ENCODE measurements around the gene HPSE. TPM values are rescaled to one million over a fixed set of nuclear protein-coding genes. Genes with fewer than 3 reads are reported as not detected.

HPSE gene
- total and polyA plus RNA-seq, 2 experiments from 2014 or later = 2.2 to 2.9 TPM

DNA sequence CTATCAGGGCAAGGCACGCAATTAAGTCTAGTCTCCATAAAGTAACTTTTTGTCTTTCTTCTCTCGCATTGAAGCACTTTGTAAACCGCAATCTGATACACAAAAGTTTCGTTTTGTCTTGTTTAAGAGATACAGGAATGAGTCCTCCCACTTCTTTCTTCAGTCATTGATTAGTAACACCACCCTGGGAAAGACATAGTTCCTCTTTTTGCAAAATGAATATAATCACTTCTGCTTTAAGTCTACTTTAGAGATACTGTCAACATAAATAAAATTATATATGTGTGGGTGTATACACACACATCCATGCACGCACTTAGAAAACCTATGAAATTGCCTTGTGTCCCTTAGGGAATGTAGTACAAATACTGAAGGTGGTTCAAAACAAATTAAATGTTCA, 61.7 kb downstream of the HPSE start (continued):
- TF ChIP-seq CREB1 (CRISPR knock-in tag; IDR thresholded peaks at IDR 0.05; ENCODE audit: low read depth) (no peak), NANOG (IDR thresholded peaks at IDR 0.05; ENCODE audit: borderline replicate concordance) (no peak)

DNA sequence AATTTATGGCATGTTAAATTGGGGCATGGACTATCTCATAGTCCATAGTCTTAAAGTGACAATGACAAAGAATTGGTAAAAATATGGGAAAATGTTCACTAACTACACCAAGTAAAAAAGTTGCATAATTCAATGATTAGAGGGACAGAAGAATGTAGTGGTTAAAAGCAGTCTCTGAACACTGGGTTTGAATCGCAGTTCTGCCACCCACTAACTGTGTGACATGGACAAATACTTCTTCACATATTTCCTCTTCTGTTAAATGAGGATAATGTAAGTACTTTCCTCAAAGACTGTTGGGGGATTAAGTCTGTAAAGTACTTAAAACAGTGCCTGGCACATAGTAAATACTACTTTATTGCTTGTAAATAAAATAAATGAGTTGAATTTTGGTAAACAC, 65.4 kb downstream of the HPSE start:
- H3K4me1 ChIP-seq (ENCODE audit: insufficient read depth) = no peaks in the 10 kb centered on the region
- Mint-ChIP-seq H3K27ac (no peak overlapping the region), H3K36me3 (ENCODE audit: low read depth) (peaks cover 2% of the 10 kb centered on the region; the same call in 2 of the 3 replicates), H3K4me1 (no peaks in the 10 kb centered on the region), H3K4me3 (no peak overlapping the region), H3K27me3 (ENCODE audit: insufficient read depth, low read depth, poor library complexity) (no peaks in the 10 kb centered on the region), H3K9me3 (no peaks in the 10 kb centered on the region)
- no peak overlapping the region for H3K27ac ChIP-seq (ENCODE audit: low read depth)
- no peaks in the 10 kb centered on the region for H4K20me1 ChIP-seq (replicated peaks; ENCODE audit: insufficient read depth)
- no peak for DNase-seq (ENCODE audit: low spot score)
- no peak overlapping the region for H2AFZ ChIP-seq
- TF ChIP-seq EZH2phosphoT487 (IDR thresholded peaks at IDR 0.05; ENCODE audit: unreplicated experiment) (no peak), ZNF114 (CRISPR knock-in tag; IDR thresholded peaks at IDR 0.05) (no peak), JUNB (IDR thresholded peaks at IDR 0.05; ENCODE audit: unreplicated experiment) (no peak)
- TF ChIP-seq, protein P1, sequence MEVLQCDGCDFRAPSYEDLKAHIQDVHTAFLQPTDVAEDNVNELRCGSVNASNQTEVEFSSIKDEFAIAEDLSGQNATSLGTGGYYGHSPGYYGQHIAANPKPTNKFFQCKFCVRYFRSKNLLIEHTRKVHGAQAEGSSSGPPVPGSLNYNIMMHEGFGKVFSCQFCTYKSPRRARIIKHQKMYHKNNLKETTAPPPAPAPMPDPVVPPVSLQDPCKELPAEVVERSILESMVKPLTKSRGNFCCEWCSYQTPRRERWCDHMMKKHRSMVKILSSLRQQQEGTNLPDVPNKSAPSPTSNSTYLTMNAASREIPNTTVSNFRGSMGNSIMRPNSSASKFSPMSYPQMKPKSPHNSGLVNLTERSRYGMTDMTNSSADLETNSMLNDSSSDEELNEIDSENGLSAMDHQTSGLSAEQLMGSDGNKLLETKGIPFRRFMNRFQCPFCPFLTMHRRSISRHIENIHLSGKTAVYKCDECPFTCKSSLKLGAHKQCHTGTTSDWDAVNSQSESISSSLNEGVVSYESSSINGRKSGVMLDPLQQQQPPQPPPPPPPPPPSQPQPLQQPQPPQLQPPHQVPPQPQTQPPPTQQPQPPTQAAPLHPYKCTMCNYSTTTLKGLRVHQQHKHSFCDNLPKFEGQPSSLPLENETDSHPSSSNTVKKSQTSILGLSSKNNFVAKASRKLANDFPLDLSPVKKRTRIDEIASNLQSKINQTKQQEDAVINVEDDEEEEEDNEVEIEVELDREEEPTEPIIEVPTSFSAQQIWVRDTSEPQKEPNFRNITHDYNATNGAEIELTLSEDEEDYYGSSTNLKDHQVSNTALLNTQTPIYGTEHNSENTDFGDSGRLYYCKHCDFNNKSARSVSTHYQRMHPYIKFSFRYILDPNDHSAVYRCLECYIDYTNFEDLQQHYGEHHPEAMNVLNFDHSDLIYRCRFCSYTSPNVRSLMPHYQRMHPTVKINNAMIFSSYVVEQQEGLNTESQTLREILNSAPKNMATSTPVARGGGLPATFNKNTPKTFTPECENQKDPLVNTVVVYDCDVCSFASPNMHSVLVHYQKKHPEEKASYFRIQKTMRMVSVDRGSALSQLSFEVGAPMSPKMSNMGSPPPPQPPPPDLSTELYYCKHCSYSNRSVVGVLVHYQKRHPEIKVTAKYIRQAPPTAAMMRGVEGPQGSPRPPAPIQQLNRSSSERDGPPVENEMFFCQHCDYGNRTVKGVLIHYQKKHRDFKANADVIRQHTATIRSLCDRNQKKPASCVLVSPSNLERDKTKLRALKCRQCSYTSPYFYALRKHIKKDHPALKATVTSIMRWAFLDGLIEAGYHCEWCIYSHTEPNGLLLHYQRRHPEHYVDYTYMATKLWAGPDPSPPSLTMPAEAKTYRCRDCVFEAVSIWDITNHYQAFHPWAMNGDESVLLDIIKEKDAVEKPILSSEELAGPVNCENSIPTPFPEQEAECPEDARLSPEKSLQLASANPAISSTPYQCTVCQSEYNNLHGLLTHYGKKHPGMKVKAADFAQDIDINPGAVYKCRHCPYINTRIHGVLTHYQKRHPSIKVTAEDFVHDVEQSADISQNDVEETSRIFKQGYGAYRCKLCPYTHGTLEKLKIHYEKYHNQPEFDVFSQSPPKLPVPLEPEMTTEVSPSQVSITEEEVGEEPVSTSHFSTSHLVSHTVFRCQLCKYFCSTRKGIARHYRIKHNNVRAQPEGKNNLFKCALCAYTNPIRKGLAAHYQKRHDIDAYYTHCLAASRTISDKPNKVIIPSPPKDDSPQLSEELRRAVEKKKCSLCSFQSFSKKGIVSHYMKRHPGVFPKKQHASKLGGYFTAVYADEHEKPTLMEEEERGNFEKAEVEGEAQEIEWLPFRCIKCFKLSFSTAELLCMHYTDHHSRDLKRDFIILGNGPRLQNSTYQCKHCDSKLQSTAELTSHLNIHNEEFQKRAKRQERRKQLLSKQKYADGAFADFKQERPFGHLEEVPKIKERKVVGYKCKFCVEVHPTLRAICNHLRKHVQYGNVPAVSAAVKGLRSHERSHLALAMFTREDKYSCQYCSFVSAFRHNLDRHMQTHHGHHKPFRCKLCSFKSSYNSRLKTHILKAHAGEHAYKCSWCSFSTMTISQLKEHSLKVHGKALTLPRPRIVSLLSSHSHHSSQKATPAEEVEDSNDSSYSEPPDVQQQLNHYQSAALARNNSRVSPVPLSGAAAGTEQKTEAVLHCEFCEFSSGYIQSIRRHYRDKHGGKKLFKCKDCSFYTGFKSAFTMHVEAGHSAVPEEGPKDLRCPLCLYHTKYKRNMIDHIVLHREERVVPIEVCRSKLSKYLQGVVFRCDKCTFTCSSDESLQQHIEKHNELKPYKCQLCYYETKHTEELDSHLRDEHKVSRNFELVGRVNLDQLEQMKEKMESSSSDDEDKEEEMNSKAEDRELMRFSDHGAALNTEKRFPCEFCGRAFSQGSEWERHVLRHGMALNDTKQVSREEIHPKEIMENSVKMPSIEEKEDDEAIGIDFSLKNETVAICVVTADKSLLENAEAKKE (CRISPR knock-in tag; IDR thresholded peaks at IDR 0.05) = no peak
- TF ChIP-seq, protein P2, sequence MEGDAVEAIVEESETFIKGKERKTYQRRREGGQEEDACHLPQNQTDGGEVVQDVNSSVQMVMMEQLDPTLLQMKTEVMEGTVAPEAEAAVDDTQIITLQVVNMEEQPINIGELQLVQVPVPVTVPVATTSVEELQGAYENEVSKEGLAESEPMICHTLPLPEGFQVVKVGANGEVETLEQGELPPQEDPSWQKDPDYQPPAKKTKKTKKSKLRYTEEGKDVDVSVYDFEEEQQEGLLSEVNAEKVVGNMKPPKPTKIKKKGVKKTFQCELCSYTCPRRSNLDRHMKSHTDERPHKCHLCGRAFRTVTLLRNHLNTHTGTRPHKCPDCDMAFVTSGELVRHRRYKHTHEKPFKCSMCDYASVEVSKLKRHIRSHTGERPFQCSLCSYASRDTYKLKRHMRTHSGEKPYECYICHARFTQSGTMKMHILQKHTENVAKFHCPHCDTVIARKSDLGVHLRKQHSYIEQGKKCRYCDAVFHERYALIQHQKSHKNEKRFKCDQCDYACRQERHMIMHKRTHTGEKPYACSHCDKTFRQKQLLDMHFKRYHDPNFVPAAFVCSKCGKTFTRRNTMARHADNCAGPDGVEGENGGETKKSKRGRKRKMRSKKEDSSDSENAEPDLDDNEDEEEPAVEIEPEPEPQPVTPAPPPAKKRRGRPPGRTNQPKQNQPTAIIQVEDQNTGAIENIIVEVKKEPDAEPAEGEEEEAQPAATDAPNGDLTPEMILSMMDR (conservative IDR thresholded peaks at IDR 0.05; ENCODE audit: low read depth in 2 of 2) = no peak
- H3F3A ChIP-seq (replicated peaks; ENCODE audit: low read depth) = no peaks in the 10 kb centered on the region
- H3K4me2 ChIP-seq = no peak overlapping the region
- H3K79me2 ChIP-seq (replicated peaks; ENCODE audit: insufficient read depth) = no peaks in the 10 kb centered on the region
- no peaks in the 10 kb centered on the region for H3K27me3 ChIP-seq (ENCODE audit: insufficient read depth)
- H3K4me3 ChIP-seq = no peak overlapping the region
- no peaks in the 10 kb centered on the region for H3K9me2 ChIP-seq (ENCODE audit: insufficient read depth)
- peaks cover 5% of the 10 kb centered on the region; the same call in 1 of the 2 replicates for H3K36me3 ChIP-seq (ENCODE audit: insufficient read depth)
- ATAC-seq = no peak

Data from GM23338 (cell line).